Erythroblast (primary cell): ENCODE measurements around the gene CACNA1C.

Experiments
- GATA1 ChIP-seq: IDR thresholded peaks from 2 replicates; pipeline ENCODE4 v1.6.1; 2011; ENCODE audit warnings: low read depth, mild to moderate bottlenecking, control low read depth, low read length, moderate library complexity
- POLR2A ChIP-seq: IDR thresholded peaks from 2 replicates; pipeline ENCODE4 v1.6.1; 2011; ENCODE audit warnings: mild to moderate bottlenecking, low read length

- TF ChIP-seq POLR2A, result no peak
- no peak for TF ChIP-seq GATA1
Measured at GRCh38 chr12:2326470-2326869, 273.7 kb downstream of the CACNA1C start.
